Gastroesophageal sphincter (tissue), 4 donors: ENCODE results near the gene ALDH1L1. TPM values are rescaled to one million over a fixed set of nuclear protein-coding genes. Genes with fewer than 3 reads are reported as not detected.
A peak's percentile ranks its signal among the peaks of the same experiment; 100 is the strongest.

Source experiments
- ATAC-seq: fragments of 150-250 bp; one replicate; pipeline ENCODE4 v1.9.1; 2016; ENCODE audit warnings: mild to moderate bottlenecking, moderate library complexity
- H3K27ac ChIP-seq, 4 donors: fragments of 200-600 bp; sonication (generic) in 3 of 4; 1 replicate in 3 of 4; 2 replicates in 1 of 4; pipeline ENCODE4 v1.5.1; 2016 to 2019
- H3K27me3 ChIP-seq: fragments of 200-600 bp; sonication (generic); one replicate; pipeline ENCODE4 v1.5.1; 2019
- H3K36me3 ChIP-seq, 2 donors: fragments of 200-600 bp; sonication (generic); one replicate each; pipeline ENCODE4 v1.5.1; 2019; ENCODE audit warnings: control low read depth in 1 of 2
- H3K4me1 ChIP-seq, 3 donors: fragments of 200-600 bp; sonication (generic); 1 replicate in 2 of 3; 2 replicates in 1 of 3; pipeline ENCODE4 v1.5.1; 2016 to 2019; ENCODE audit warnings: control low read depth in 2 of 3
- H3K4me3 ChIP-seq, 2 donors: fragments of 200-600 bp; sonication (generic); one replicate each; pipeline ENCODE4 v1.5.1; 2019; ENCODE audit warnings: mild to moderate bottlenecking in 1 of 2, moderate library complexity in 1 of 2
- H3K9me3 ChIP-seq, 3 donors: fragments of 200-600 bp; sonication (generic); one replicate each; pipeline ENCODE4 v1.5.1; 2017 to 2019; ENCODE audit warnings: control low read depth in 2 of 3
- EP300 ChIP-seq: sonication (generic); formaldehyde crosslinking; IDR thresholded peaks from one replicate; pipeline ENCODE4 v1.6.1; 2017; ENCODE audit warnings: antibody characterized with exemption, mild to moderate bottlenecking
- POLR2A ChIP-seq, 2 donors: fragments of 450-650 bp; IDR thresholded peaks; one replicate each; pipeline ENCODE4 v1.6.1; 2017; ENCODE audit warnings: antibody characterized with exemption in 2 of 2, mild to moderate bottlenecking in 2 of 2, moderate library complexity in 1 of 2
- POLR2AphosphoS5 ChIP-seq: sonication (generic); formaldehyde crosslinking; IDR thresholded peaks from one replicate; pipeline ENCODE4 v1.6.1; 2017; ENCODE audit warnings: antibody characterized with exemption
- WGBS, 2 donors: methylation state at CpG; one replicate each; pipeline ENCODE4 v1.1.5; 2018; ENCODE audit warnings: low coverage in 1 of 2; 5-methylcytosine and 5-hydroxymethylcytosine counted together
- total RNA-seq, 4 donors: library from RNA; depleted of rRNA; stranded (reverse); fragments of >200 nt; gene quantifications; one replicate each; pipeline ENCODE4 v1.1.0, GENCODE V29; 2016
- TF ChIP-seq, protein P1 (sequence below), 4 experiments: fragments of 200-600 bp in 2 of 4; fragments of 450-650 bp in 2 of 4; sonication (generic) in 1 of 4; IDR thresholded peaks; one replicate each; pipeline ENCODE4 v1.5.1; 2017 to 2019; ENCODE audit warnings: antibody characterized with exemption in 4 of 4, mild to moderate bottlenecking in 2 of 4, moderate library complexity in 2 of 4

Gene ALDH1L1
- total RNA-seq, 4 donors from 2014 or later, result 16.3 to 67.9 (median 38.7) TPM

DNA sequence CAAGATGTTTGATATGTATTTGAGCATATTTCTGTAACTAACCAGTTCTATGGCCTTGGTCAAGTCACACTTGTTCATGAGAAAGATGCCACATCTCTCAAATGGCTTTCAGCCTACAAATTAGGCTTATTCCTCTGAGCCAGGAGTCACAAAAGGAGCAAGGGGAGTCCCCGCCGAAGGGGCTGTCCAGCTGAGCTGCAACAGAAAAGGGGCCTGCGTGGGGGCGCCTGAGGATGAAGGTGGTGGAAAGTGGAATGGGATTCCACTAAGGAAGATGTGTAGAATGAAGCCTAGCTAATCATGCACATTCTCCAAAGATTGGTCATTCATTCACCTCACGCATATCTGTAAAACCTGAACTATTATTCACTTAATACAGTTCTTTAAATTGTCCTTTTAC lies 19.1 kb downstream of the ALDH1L1 start:
- WGBS, 2 donors, result 88% methylated on average over 5 of the region's 5 CpGs
- H3K4me1 ChIP-seq, result no peaks in the 10 kb centered on the region
- no peak overlapping the region for H3K4me3 ChIP-seq
- no peaks in the 10 kb centered on the region for H3K27me3 ChIP-seq
- TF ChIP-seq, protein P1, sequence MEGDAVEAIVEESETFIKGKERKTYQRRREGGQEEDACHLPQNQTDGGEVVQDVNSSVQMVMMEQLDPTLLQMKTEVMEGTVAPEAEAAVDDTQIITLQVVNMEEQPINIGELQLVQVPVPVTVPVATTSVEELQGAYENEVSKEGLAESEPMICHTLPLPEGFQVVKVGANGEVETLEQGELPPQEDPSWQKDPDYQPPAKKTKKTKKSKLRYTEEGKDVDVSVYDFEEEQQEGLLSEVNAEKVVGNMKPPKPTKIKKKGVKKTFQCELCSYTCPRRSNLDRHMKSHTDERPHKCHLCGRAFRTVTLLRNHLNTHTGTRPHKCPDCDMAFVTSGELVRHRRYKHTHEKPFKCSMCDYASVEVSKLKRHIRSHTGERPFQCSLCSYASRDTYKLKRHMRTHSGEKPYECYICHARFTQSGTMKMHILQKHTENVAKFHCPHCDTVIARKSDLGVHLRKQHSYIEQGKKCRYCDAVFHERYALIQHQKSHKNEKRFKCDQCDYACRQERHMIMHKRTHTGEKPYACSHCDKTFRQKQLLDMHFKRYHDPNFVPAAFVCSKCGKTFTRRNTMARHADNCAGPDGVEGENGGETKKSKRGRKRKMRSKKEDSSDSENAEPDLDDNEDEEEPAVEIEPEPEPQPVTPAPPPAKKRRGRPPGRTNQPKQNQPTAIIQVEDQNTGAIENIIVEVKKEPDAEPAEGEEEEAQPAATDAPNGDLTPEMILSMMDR (IDR thresholded peaks at IDR 0.05), result no peak
- TF ChIP-seq POLR2A (IDR thresholded peaks at IDR 0.05) (no peak), POLR2AphosphoS5 (no peak), EP300 (no peak)
- peaks cover 0 to 45% of the 10 kb centered on the region in 2 donors for H3K36me3 ChIP-seq
- H3K9me3 ChIP-seq, result no peaks in the 10 kb centered on the region
- no peak overlapping the region for H3K27ac ChIP-seq
- no peak for ATAC-seq

DNA sequence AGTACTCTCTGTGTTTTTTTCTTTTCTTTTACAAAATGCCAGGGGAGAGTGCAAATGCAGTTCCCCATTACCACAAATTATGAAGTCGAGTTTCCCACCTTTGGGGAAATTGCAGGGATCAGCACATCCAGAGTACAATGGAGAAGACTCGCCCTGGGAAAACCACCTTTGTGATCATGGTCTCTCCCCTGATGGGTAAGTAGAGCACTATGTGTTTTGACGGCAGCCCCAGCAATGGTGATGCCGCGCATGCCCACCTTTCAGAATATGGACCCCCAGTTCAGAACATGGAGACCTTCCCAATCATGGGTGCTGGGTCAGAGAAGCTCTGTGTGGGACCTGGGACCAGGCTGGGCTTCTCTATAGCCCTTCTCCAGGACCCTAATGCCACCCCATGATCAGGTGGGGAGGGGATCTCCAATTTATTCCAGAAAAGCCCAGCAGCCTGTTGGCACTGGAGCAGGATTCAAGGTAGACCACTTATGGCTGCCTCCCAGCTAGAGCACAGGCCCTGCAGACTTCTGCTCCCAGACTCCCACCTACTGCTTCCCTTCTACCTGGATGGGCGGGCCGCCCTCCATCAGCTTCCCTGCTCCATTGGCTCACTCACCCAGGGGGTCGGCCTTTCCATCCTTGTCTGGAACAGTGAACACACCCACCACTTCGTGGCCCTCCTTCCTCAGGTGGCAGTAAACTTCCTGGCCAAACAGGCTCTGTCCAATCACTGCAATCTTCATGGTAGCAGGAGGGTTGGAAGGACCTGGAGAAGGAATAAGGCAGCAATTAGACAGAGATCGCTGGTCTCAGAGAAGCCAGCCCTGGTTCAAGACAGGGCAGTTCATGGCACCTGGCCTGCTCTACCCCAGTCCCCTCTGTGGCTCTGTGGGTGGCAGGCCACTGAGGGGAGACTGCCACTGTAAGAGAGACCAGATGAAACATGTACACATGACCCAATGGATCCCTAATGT lies 19.9 kb downstream of the ALDH1L1 start:
- 87 to 100% methylated on average over 2 to 4 of the region's 10 CpGs for WGBS, 2 donors
- Histone ChIP-seq H3K36me3 (peaks cover 0 to 49% of the 10 kb centered on the region in 2 donors), H3K27me3 (no peaks in the 10 kb centered on the region), H3K9me3 (no peaks in the 10 kb centered on the region), H3K27ac (no peak overlapping the region), H3K4me1 (no peaks in the 10 kb centered on the region), H3K4me3 (no peak overlapping the region)
- no peak for ATAC-seq
- TF ChIP-seq POLR2A (IDR thresholded peaks at IDR 0.05) (no peak), EP300 (no peak), POLR2AphosphoS5 (no peak)
- TF ChIP-seq, protein P1 (IDR thresholded peaks at IDR 0.05), result no peak

GRCh38 chr3:126159476-126159875 lies 20.9 kb downstream of the ALDH1L1 start:
- WGBS, 2 donors, result no CpG with 5 or more reads among the region's 1 CpG
- Histone ChIP-seq H3K27ac (no peak overlapping the region), H3K4me1 (no peaks in the 10 kb centered on the region), H3K27me3 (no peaks in the 10 kb centered on the region), H3K36me3 (peaks cover 0 to 57% of the 10 kb centered on the region in 2 donors), H3K4me3 (no peak overlapping the region), H3K9me3 (no peaks in the 10 kb centered on the region)
- TF ChIP-seq, protein P1 (IDR thresholded peaks at IDR 0.05), result no peak
- no peak for TF ChIP-seq POLR2A (IDR thresholded peaks at IDR 0.05)
- TF ChIP-seq POLR2AphosphoS5, result no peak
- no peak for TF ChIP-seq EP300
- ATAC-seq, result peak; percentile 34

DNA sequence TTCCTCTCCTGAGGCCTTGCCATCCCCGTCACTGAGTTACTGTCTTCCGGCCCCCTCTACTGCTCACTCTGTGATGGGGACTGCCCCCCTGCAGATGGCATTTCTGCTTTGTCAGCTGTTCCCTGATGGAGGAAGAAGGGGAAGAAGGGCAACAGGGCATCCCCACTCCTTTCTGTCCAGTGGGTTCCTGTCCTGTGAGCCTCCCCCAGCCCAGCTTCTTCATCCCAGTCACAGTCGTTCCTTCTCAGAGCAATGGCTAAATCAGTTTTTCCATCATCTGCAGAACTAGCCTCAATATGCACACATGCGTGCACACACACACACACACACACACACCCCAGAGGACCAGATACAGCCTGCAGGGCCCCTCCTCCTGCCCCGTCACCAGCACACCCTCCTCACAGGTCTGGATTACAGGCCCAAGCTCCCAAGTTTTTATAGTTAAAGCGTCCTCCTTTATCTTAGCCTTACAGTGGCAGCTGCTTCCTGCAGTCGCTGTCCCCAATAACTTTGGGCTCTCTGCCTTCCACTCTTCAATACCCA lies 21.4 kb downstream of the ALDH1L1 start:
- ATAC-seq, result no peak
- no peaks in the 10 kb centered on the region for H3K27me3 ChIP-seq
- H3K27ac ChIP-seq, result no peak overlapping the region
- no peaks in the 10 kb centered on the region for H3K9me3 ChIP-seq
- H3K4me1 ChIP-seq, result no peaks in the 10 kb centered on the region
- no peak overlapping the region for H3K4me3 ChIP-seq
- TF ChIP-seq EP300 (no peak), POLR2AphosphoS5 (no peak), POLR2A (IDR thresholded peaks at IDR 0.05) (no peak)
- TF ChIP-seq, protein P1 (IDR thresholded peaks at IDR 0.05), result no peak
- peaks cover 0 to 62% of the 10 kb centered on the region in 2 donors for H3K36me3 ChIP-seq
- 70 to 80% methylated on average over 4 to 6 of the region's 7 CpGs for WGBS, 2 donors
